Heart left ventricle (tissue), 16 donors: ENCODE data around the gene PYGM. TPM values are rescaled to one million over a fixed set of nuclear protein-coding genes. Genes with fewer than 3 reads are reported as not detected.

ENCODE experiments used
- ATAC-seq, 4 donors: fragments of 200-7000 bp; cut with Tn5 transposase; one replicate each; pipeline ENCODE4 v1.9.1; 2020 to 2022; ENCODE audit warnings: moderate library complexity in 4 of 4, mild to moderate bottlenecking in 3 of 4, moderate number of reproducible peaks in 1 of 4
- DNase-seq, 5 donors: peaks; one replicate each; pipeline ENCODE4 v3.0.0-alpha.2; 2020
- H3K27ac ChIP-seq, 12 donors: fragments of 200-600 bp; sonication (generic) in 4 of 12; one replicate each; pipeline versions ENCODE4 v1.5.0 to v1.8.0; 2016 to 2022; ENCODE audit warnings: mild to moderate bottlenecking in 2 of 12
- H3K27me3 ChIP-seq, 9 donors: fragments of 200-600 bp; sonication (generic) in 2 of 9; one replicate each; pipeline versions ENCODE4 v1.5.1 to v1.8.0; 2016 to 2022; ENCODE audit warnings: mild to moderate bottlenecking in 3 of 9
- H3K36me3 ChIP-seq, 9 donors: fragments of 200-600 bp; sonication (generic) in 2 of 9; one replicate each; pipeline versions ENCODE4 v1.5.0 to v1.8.0; 2018 to 2022; ENCODE audit warnings: mild to moderate bottlenecking in 2 of 9
- H3K4me1 ChIP-seq, 12 donors: fragments of 200-600 bp; sonication (generic) in 4 of 12; one replicate each; pipeline versions ENCODE4 v1.5.0 to v1.8.0; 2016 to 2022; ENCODE audit warnings: mild to moderate bottlenecking in 3 of 12
- H3K4me3 ChIP-seq, 12 donors: fragments of 200-600 bp; sonication (generic) in 4 of 12; one replicate each; pipeline versions ENCODE4 v1.5.0 to v1.8.0; 2017 to 2022; ENCODE audit warnings: mild to moderate bottlenecking in 9 of 12, moderate library complexity in 4 of 12
- H3K9me3 ChIP-seq, 12 donors: fragments of 200-600 bp; sonication (generic) in 4 of 12; one replicate each; pipeline versions ENCODE4 v1.5.0 to v1.8.0; 2016 to 2022; ENCODE audit warnings: mild to moderate bottlenecking in 1 of 12
- CTCF ChIP-seq, 12 donors: fragments of 200-600 bp; sonication (generic) in 4 of 12; IDR thresholded peaks; one replicate each; pipeline versions ENCODE4 v1.5.0 to v1.8.0; 2018 to 2022; ENCODE audit warnings: antibody characterized with exemption in 12 of 12, mild to moderate bottlenecking in 5 of 12
- POLR2A ChIP-seq, 2 donors: fragments of 450-650 bp; IDR thresholded peaks; one replicate each; pipeline ENCODE4 v1.6.1; 2017; ENCODE audit warnings: antibody characterized with exemption in 2 of 2, mild to moderate bottlenecking in 2 of 2, moderate library complexity in 2 of 2
- WGBS, 4 donors: extraction: QIAGEN DNeasy Blood & Tissue Kit in 2 of 4; methylation state at CpG; one replicate each; pipeline versions ENCODE4 v1.1.5 to v1.1.7; 2013 to 2018; 5-methylcytosine and 5-hydroxymethylcytosine counted together
- intact Hi-C, 10 donors: fragments of 100-400 bp; cut with DNase I; formaldehyde crosslinking; loops; one replicate each; pipeline versions ENCODE4 v1.11.1 to v1.14.2; 2022
- polyA plus RNA-seq, 2 donors: library from polyadenylated mRNA; stranded (reverse); fragments of 200-250 nt; gene quantifications; one replicate each; pipeline ENCODE4 v1.2.3, GENCODE V29; 2013
- total RNA-seq, 9 donors: library from RNA; depleted of rRNA in 2 of 9; stranded (reverse); fragments of >200 nt in 2 of 9; fragmentation: NEBNext Ultra II Directional in 3 of 9; extraction: Animal tissue kit (Norgen Biotek cat#: 25700) in 3 of 9; gene quantifications; one replicate each; pipeline versions ENCODE4 v1.1.0 to v1.2.4, GENCODE V29; 2016 to 2023
- donor health status: ischemic (EF 13 %, LVEDD 7.1; RV severe dilation, severe dysfunction).
- donor health status: healthy with polysubstance abuse.
- donor health status: DM: no; HTN: yes; CAD: no.
- donor health status: DM: no; HTN: no; CAD: no.
- donor health status: ischemic (EF 25% LVEDD 6.9; RV normal size, moderate dysfunction).
- donor health status: ischemic (EF 25% LVEDD 5.7; RV mildly dilated, moderate dysfunction).
- donor health status: healthy.
- donor health status: DM: yes; HTN: yes; CAD: no.
- donor health status: ischemic (EF 35%, LVEDD 5.7; RV mildly dilated, moderate dysfunction).
- donor health status: nonischemic (EF 11% LVEDD 7.7; RV severe dilation, severe dysfunction).
- donor health status: DM: yes; HTN: yes; CAD: no.
- donor health status: PGD.
- donor health status: ischemic (EF 29% LVEDD 5.4; RV normal size, mild dysfunction).
- donor health status: nonischemic (EF 23%, LVEDD 6.1; RV moderate dilation, normal function).

Gene PYGM
- total and polyA plus RNA-seq, 11 donors, result 10.3 to 167 (median 80.2) TPM

GRCh38 chr11:64766881-64767280 lies 7.1 kb upstream of the PYGM start:
- Histone ChIP-seq H3K27ac (peak overlapping the region in 5 of 12 donors; percentile 36 to 64 (median 46)), H3K9me3 (no peaks in the 10 kb centered on the region), H3K27me3 (no peaks in the 10 kb centered on the region), H3K4me3 (no peak overlapping the region), H3K36me3 (peaks cover 0 to 100% (median 97%) of the 10 kb centered on the region in 9 donors), H3K4me1 (peaks cover 11 to 72% (median 39%) of the 10 kb centered on the region in 12 donors)
- ATAC-seq (no peak), DNase-seq (no peak)
- TF ChIP-seq CTCF (IDR thresholded peaks at IDR 0.05), result no peak
- no peak for TF ChIP-seq POLR2A (IDR thresholded peaks at IDR 0.05)
- WGBS, 4 donors, result 96 to 97% (median 97%) methylated on average over 9 to 11 of the region's 11 CpGs
- intact Hi-C loops, result loop anchor here in 1 of 10 donors (2.0 kb wide), 1 partner anchor 24 kb away; no protein-coding TSS in a partner anchor

- H3K36me3 ChIP-seq, result peaks cover 0 to 92% (median 88%) of the 10 kb centered on the region in 9 donors
- H3K27me3 ChIP-seq, result no peaks in the 10 kb centered on the region
- H3K27ac ChIP-seq, result no peak overlapping the region
- no peaks in the 10 kb centered on the region for H3K9me3 ChIP-seq
- peaks cover 11 to 72% (median 36%) of the 10 kb centered on the region in 12 donors for H3K4me1 ChIP-seq
- DNase-seq (no peak), ATAC-seq (no peak)
- TF ChIP-seq CTCF (IDR thresholded peaks at IDR 0.05) (no peak), POLR2A (IDR thresholded peaks at IDR 0.05) (no peak)
- WGBS, 4 donors, result 88 to 91% (median 90%) methylated on average over 38 to 42 of the region's 42 CpGs
- no peak overlapping the region for H3K4me3 ChIP-seq
- intact Hi-C loops, result loop anchor here in 2 of 10 donors (2.0 kb wide), 2 partner anchors 19 to 23 kb away; no protein-coding TSS in a partner anchor
Measured at GRCh38 chr11:64765851-64766665, 6.3 kb upstream of the PYGM start.

- peaks cover 0 to 89% (median 81%) of the 10 kb centered on the region in 9 donors for H3K36me3 ChIP-seq
- 85 to 87% (median 86%) methylated on average over 30 of the region's 30 CpGs for whole genome bisulfite sequencing, 4 donors
- peak in 1 of 5 donors; percentile 41 for DNase-seq
- ATAC-seq, result no peak
- H3K4me3 ChIP-seq, result no peak overlapping the region
- intact Hi-C loops, result loop anchor here in 1 of 10 donors (2.0 kb wide), 1 partner anchor 19 kb away; no protein-coding TSS in a partner anchor
- TF ChIP-seq POLR2A (IDR thresholded peaks at IDR 0.05) (no peak), CTCF (IDR thresholded peaks at IDR 0.05) (peak in 7 of 12 donors; percentile 19 to 33 (median 24))
- H3K27ac ChIP-seq, result peak overlapping the region in 3 of 12 donors; percentile 69 to 81 (median 73)
- peaks cover 11 to 78% (median 41%) of the 10 kb centered on the region in 12 donors for H3K4me1 ChIP-seq
- H3K9me3 ChIP-seq, result no peaks in the 10 kb centered on the region
- no peaks in the 10 kb centered on the region for H3K27me3 ChIP-seq
Measured at GRCh38 chr11:64765291-64765850, 5.6 kb upstream of the PYGM start.

GRCh38 chr11:64764753-64765152 lies 5.0 kb upstream of the PYGM start:
- no peak for ATAC-seq
- H3K36me3 ChIP-seq, result peaks cover 0 to 83% (median 75%) of the 10 kb centered on the region in 9 donors
- peak in 1 of 5 donors; percentile 17 for DNase-seq
- H3K27ac ChIP-seq, result peak overlapping the region in 7 of 12 donors; percentile 10 to 82 (median 69)
- H3K4me1 ChIP-seq, result peaks cover 11 to 84% (median 47%) of the 10 kb centered on the region in 12 donors
- intact Hi-C loops, result loop anchor here in 1 of 10 donors (2.0 kb wide), 1 partner anchor 18 kb away; no protein-coding TSS in a partner anchor
- 68 to 82% (median 79%) methylated on average over 8 of the region's 8 CpGs for WGBS, 4 donors
- H3K9me3 ChIP-seq, result no peaks in the 10 kb centered on the region
- no peaks in the 10 kb centered on the region for H3K27me3 ChIP-seq
- peak overlapping the region in 1 of 12 donors; percentile 0 for H3K4me3 ChIP-seq
- TF ChIP-seq CTCF (IDR thresholded peaks at IDR 0.05) (no peak), POLR2A (IDR thresholded peaks at IDR 0.05) (no peak)
